HG03342 (cell line): Measurements from ENCODE around the gene METRN.

Experiments
- ATAC-seq: cut with Tn5 transposase; IDR thresholded peaks from one replicate; pipeline ENCODE4 v1.9.1; 2021; ENCODE audit warnings: mild to moderate bottlenecking, moderate library complexity; ENCODE audit not compliant: unreplicated experiment

The METRN gene

GRCh38 chr16:767743-768235 is 52.9 kb downstream of the METRN start:
- ATAC-seq: no peak

DNA sequence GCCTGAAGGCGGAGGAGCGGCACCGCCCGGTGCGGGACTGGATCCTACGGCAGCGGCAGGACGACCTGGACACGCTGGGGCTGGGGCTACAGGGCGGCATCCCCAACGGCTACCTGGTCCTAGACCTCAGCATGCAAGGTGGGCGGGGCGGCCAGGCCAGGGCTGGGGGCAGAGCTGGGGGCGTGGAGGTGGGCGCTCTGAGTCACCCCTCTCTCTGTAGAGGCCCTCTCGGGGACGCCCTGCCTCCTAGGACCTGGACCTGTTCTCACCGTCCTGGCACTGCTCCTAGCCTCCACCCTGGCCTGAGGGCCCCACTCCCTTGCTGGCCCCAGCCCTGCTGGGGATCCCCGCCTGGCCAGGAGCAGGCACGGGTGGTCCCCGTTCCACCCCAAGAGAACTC is 53.5 kb downstream of the METRN start:
- no peak for ATAC-seq
